Endothelial cell of umbilical vein (primary cell): ENCODE results near the gene ANO1. TPM values are rescaled to one million over a fixed set of nuclear protein-coding genes. Genes with fewer than 3 reads are reported as not detected.
A peak's percentile ranks its signal among the peaks of the same experiment; 100 is the strongest.

Experiments used
- Bru-seq: library from RNA; stranded (reverse); fragments of 400-500 nt; gene quantifications from one replicate; lab custom pipeline; 2021; lab: Mats Ljungman, UMichigan
- BruChase-seq, 2 experiments: library from RNA; stranded (reverse); fragments of 400-500 nt; gene quantifications; one replicate each; lab custom pipeline; 2021; lab: Mats Ljungman, UMichigan
- BruUV-seq: library from RNA; stranded (reverse); fragments of 400-500 nt; replicated peaks from 2 replicates; lab custom pipeline; 2021; lab: Mats Ljungman, UMichigan
- CTCF ChIA-PET: fragments of 300-600, 350-600 bp; sonication (Branson Sonifier 250); formaldehyde crosslinking; loops from one replicate; lab custom pipeline; 2021; ENCODE audit warnings: antibody characterized with exemption, inconsistent platforms; lab: Charles Lee
- POLR2A ChIA-PET: fragments of 300-600, 350-600 bp; sonication (Branson Sonifier 250); formaldehyde crosslinking; loops from one replicate; lab custom pipeline; 2021; ENCODE audit warnings: antibody characterized with exemption, inconsistent platforms; lab: Charles Lee
- DNase-seq: peaks from one replicate; pipeline ENCODE4 v3.0.0-alpha.2; 2011; ENCODE audit warnings: low read depth, low spot score
- FAIRE-seq: peaks from 2 replicates; lab custom pipeline; 2011; peaks lifted over from hg19 to GRCh38; lab: Jason Lieb, UNC
- H2AFZ ChIP-seq: 2 replicates; pipeline ENCODE4 v1.6.0; 2012; ENCODE audit warnings: low read depth, low read length, control low read depth, inconsistent platforms
- H3K27ac ChIP-seq: 2 replicates; pipeline ENCODE4 v1.5.1; 2011; ENCODE audit warnings: low read depth, mild to moderate bottlenecking, control low read depth, low read length, moderate library complexity; ENCODE audit not compliant: insufficient read depth
- H3K27me3 ChIP-seq, 2 experiments: 2 replicates each; pipeline versions ENCODE4 v1.6.0 to v1.6.1; 2011; ENCODE audit warnings: low read length in 2 of 2, mixed read lengths in 1 of 2; ENCODE audit not compliant: control insufficient read depth in 2 of 2, insufficient read depth in 2 of 2
- H3K36me3 ChIP-seq, 2 experiments: 2 replicates in 1 of 2; 3 replicates in 1 of 2; pipeline ENCODE4 v1.5.1; 2011; ENCODE audit warnings: low read length in 2 of 2, mild to moderate bottlenecking in 1 of 2, moderate library complexity in 1 of 2; ENCODE audit not compliant: control insufficient read depth in 2 of 2, insufficient read depth in 2 of 2; ENCODE audit errors: extremely low read depth in 1 of 2
- H3K4me1 ChIP-seq: 3 replicates; pipeline ENCODE4 v1.5.1; 2011; ENCODE audit warnings: mild to moderate bottlenecking, low read length; ENCODE audit not compliant: control insufficient read depth, insufficient read depth; ENCODE audit errors: extremely low read depth
- H3K4me2 ChIP-seq: 2 replicates; pipeline ENCODE4 v1.6.1; 2011; ENCODE audit warnings: low read length, control low read depth, mixed read lengths; ENCODE audit not compliant: insufficient read depth
- H3K4me3 ChIP-seq, 3 experiments: fragments of 200-600 bp in 1 of 3; sonication (generic), shearing (Covaris generic) in 1 of 3; replicated peaks in 1 of 3; 2 replicates each; pipeline ENCODE4 v1.5.1; 2011 to 2016; ENCODE audit warnings: control low read depth in 3 of 3, low read length in 3 of 3, mild to moderate bottlenecking in 2 of 3, inconsistent platforms in 1 of 3, low read depth in 1 of 3, moderate library complexity in 1 of 3; ENCODE audit not compliant: insufficient read depth in 1 of 3
- H3K79me2 ChIP-seq: 2 replicates; pipeline ENCODE4 v1.6.0; 2012; ENCODE audit warnings: low read length, inconsistent platforms; ENCODE audit not compliant: control insufficient read depth, insufficient read depth
- H3K9ac ChIP-seq: replicated peaks from 2 replicates; pipeline ENCODE3; 2011; ENCODE audit warnings: low read length, control low read depth; ENCODE audit not compliant: insufficient read depth; ENCODE audit errors: extremely low read depth
- H3K9me1 ChIP-seq: replicated peaks from 3 replicates; pipeline ENCODE4 v1.6.0; 2011; ENCODE audit warnings: mild to moderate bottlenecking, low read length; ENCODE audit not compliant: control insufficient read depth, insufficient read depth; ENCODE audit errors: extremely low read depth
- H3K9me3 ChIP-seq: replicated peaks from 2 replicates; pipeline ENCODE4 v1.5.1; 2012; ENCODE audit warnings: low read length, inconsistent platforms; ENCODE audit not compliant: control insufficient read depth, insufficient read depth
- H4K20me1 ChIP-seq: replicated peaks from 2 replicates; pipeline ENCODE3; 2011; ENCODE audit warnings: mild to moderate bottlenecking, low read length; ENCODE audit not compliant: control insufficient read depth, insufficient read depth; ENCODE audit errors: extremely low read depth
- EZH2 ChIP-seq: IDR thresholded peaks from 2 replicates; pipeline ENCODE4 v1.6.1; 2012; ENCODE audit warnings: borderline replicate concordance, low read depth, mild to moderate bottlenecking, moderate library complexity, low read length, inconsistent platforms; ENCODE audit not compliant: severe bottlenecking
- FOS ChIP-seq: IDR thresholded peaks from 2 replicates; pipeline ENCODE4 v1.6.1; 2011; ENCODE audit warnings: mild to moderate bottlenecking, low read length, moderate library complexity, borderline replicate concordance; ENCODE audit not compliant: insufficient read depth
- GATA2 ChIP-seq: IDR thresholded peaks from 2 replicates; pipeline ENCODE4 v1.7.0; 2011; ENCODE audit warnings: low read depth, mild to moderate bottlenecking, moderate library complexity, mixed read lengths, low read length; ENCODE audit not compliant: insufficient read length, insufficient read depth
- JUN ChIP-seq: IDR thresholded peaks from 2 replicates; pipeline ENCODE4 v1.6.1; 2011; ENCODE audit warnings: borderline replicate concordance, low read depth; ENCODE audit not compliant: insufficient read length, insufficient read depth
- MYC ChIP-seq: IDR thresholded peaks from one replicate; pipeline ENCODE4 v1.6.1; 2011; ENCODE audit warnings: mild to moderate bottlenecking, low read depth, low read length
- POLR2A ChIP-seq: IDR thresholded peaks from 2 replicates; pipeline ENCODE4 v1.6.1; 2012; ENCODE audit warnings: low read depth, mild to moderate bottlenecking, control low read depth, low read length
- POLR2AphosphoS5 ChIP-seq: IDR thresholded peaks from 2 replicates; pipeline ENCODE4 v1.6.1; 2012; ENCODE audit warnings: low read depth, mild to moderate bottlenecking, control low read depth, low read length, moderate library complexity; ENCODE audit not compliant: insufficient read depth
- dilution Hi-C: fragments of 300-500 bp; cut with MboI; formaldehyde crosslinking; loops from one replicate; pipeline ENCODE4 v1.15.0; 2019; ENCODE audit warnings: low sequenced_read_pairs; ENCODE audit not compliant: extremely low pct_ligation_motif_present
- intact Hi-C: fragments of 100-400 bp; cut with micrococcal nuclease; formaldehyde crosslinking; loops from one replicate; pipeline ENCODE4 v1.10.0; 2022
- long read RNA-seq: library from polyadenylated mRNA; stranded (forward); transcript quantifications from one replicate; pipeline ENCODE4 v2.0.0, GENCODE V29; 2021
- polyA minus RNA-seq, 3 experiments: library from RNA; depleted of rRNA, polyadenylated mRNA; stranded (reverse); fragments of >200 nt; gene quantifications; 1 replicate in 1 of 3; 2 replicates in 2 of 3; pipeline ENCODE4 v1.2.3, GENCODE V29; 2011
- polyA plus RNA-seq, 4 experiments: library from polyadenylated mRNA; depleted of rRNA in 3 of 4; stranded (reverse) in 3 of 4; unstranded in 1 of 4; fragments of >200 nt; gene quantifications; 2 replicates each; pipeline versions ENCODE4 v1.2.1 to v1.2.3, GENCODE V29; 2011 to 2012; ENCODE audit warnings: missing spikeins in 1 of 4
- total RNA-seq: library from RNA; stranded (reverse); gene quantifications from 2 replicates; pipeline ENCODE4 v1.2.3, GENCODE V29; 2021
- TF ChIP-seq, protein P1 (sequence below): IDR thresholded peaks from 2 replicates; pipeline ENCODE4 v1.6.1; 2011; ENCODE audit not compliant: insufficient read depth, insufficient read length
- TF ChIP-seq, protein P2 (sequence below), 2 donors: IDR thresholded peaks; 1 replicate in 1 of 2; 2 replicates in 1 of 2; pipeline ENCODE4 v1.5.1; 2011; ENCODE audit warnings: low read length in 2 of 2, mild to moderate bottlenecking in 2 of 2, moderate library complexity in 2 of 2, control low read depth in 1 of 2, inconsistent platforms in 1 of 2, low read depth in 1 of 2; ENCODE audit not compliant: insufficient read depth in 1 of 2; ENCODE audit errors: extremely low read depth in 1 of 2

Gene ANO1
- 0.40 TPM in 1 of 2 replicates, not detected in the other for total RNA-seq
- polyA plus RNA-seq, result 0.03 and 0.08 TPM in 2 replicates
- 0.04 and 0.13 TPM in 2 replicates for polyA plus RNA-seq (2011; cell fraction: cytosol; rRNA removed)
- polyA plus RNA-seq (2011; cell fraction: nucleus; rRNA removed), result 0.12 and 0.17 TPM in 2 replicates
- 0.29 and 0.40 TPM in 2 replicates for polyA plus RNA-seq (2012)
- not detected in 2 replicates for polyA minus RNA-seq
- not detected for polyA minus RNA-seq (2011; cell fraction: cytosol; rRNA and poly(A)+ RNA removed)
- not detected in 2 replicates for polyA minus RNA-seq (2011; cell fraction: nucleus; rRNA and poly(A)+ RNA removed)
- Bru-seq, nascent RNA, result percentile 11 among the genes with signal in this experiment
- percentile 4 among the genes with signal in this experiment for BruChase-seq, experiment 1, labeled RNA remaining after a 6-hour chase
- percentile 9 among the genes with signal in this experiment for BruChase-seq, experiment 2, labeled RNA remaining after a 2-hour chase
- long read RNA-seq, result 0 reads

DNA sequence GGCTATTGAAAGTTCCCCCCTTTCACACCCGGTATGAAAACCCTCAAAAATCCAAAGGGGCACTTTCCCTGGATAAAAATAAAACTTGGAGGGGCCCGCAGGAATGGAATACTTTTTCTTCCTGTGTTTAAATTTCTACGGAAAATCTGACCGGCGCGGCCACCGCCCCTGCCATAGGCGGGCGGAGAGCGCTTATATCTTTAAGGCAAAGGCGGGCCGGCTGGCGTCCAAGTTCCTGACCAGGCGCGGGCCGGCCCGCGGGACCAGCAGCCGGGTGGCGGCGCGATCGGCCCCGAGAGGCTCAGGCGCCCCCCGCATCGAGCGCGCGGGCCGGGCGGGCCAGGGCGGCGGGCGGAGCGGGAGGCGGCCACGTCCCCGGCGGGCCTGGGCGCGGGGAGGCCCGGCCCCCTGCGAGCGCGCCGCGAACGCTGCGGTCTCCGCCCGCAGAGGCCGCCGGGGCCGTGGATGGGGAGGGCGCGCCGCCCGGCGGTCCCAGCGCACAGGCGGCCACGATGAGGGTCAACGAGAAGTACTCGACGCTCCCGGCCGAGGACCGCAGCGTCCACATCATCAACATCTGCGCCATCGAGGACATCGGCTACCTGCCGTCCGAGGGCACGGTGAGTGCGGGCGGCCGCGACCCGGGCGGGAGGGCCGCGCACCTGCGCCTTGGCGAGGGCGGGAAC is at the start of gene ANO1:
Gene ANO1 (plus strand): TSS at position 223 of the 686 bp plus-strand sequence. CDS start 290 bp downstream, at position 513.
- no peak within 1 kb of the TSS for H3K4me2 ChIP-seq
- no peaks in the 10 kb centered on the region for H3K79me2 ChIP-seq
- no peak for FAIRE-seq
- H2AFZ ChIP-seq, result no peak within 1 kb of the TSS
- H3K4me1 ChIP-seq, result peaks cover 10% of the 10 kb centered on the region
- no peaks in the 10 kb centered on the region for H3K9me1 ChIP-seq
- intact Hi-C loops (loop anchor here (10.0 kb wide), 2 partner anchors 103 to 133 kb away; no protein-coding TSS in a partner anchor), dilution Hi-C loops (no loop called here)
- no peak for DNase-seq
- no TSS peak for BruUV-seq
- TF ChIP-seq EZH2, result peak; percentile 95
- TF ChIP-seq MYC, result no peak
- H3K36me3 ChIP-seq, result no peaks in the 10 kb centered on the region
- no peak within 1 kb of the TSS for H3K4me3 ChIP-seq
- H3K9me3 ChIP-seq, result no peaks in the 10 kb centered on the region
- H3K27me3 ChIP-seq, result peaks cover 21 to 28% of the 10 kb centered on the region in 2 experiments
- H3K9ac ChIP-seq, result no peak within 1 kb of the TSS
- H3K27ac ChIP-seq, result no peak within 1 kb of the TSS
- ChIA-PET CTCF (no interaction called here), POLR2A (no interaction called here)
- no peaks in the 10 kb centered on the region for H4K20me1 ChIP-seq

DNA sequence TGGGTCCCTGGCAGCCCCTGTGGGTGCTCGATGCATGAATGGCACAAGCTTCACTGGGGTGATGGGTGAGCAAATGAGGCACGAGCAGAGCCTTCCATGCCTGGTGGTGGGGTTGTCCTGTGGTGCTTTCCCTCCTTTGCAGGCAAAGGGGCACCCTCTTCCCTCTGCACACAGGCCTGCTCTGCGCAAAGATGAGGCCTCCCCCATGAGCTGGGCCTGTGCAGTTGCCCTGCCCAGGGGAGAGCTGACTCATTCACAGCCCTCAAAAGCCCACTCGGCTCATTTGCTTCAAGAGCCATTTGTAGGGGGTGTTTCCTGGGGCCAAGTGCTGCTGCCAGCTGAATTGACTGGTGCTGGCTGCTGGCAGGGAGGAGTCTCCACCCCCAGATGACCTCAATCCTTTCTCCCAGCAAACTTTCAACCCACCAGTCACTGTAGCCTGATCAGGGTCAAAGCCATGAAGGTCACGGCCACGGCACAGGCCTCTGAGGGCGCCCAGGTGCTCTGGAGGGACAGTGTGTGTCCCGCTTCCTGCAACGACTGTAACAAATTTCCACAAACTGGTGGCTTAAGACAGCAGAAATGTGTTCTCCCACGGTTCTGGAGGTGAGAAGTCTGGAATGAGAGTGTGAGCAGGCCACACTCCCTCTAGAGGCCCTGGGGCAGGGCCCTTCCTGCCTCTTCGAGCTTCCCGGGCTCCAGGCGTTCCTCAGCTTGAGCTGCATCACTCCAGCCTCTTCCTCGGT is 48.8 kb upstream of the ANO1 start:
- Histone ChIP-seq H3K4me1 (no peaks in the 10 kb centered on the region), H3K36me3 (no peaks in the 10 kb centered on the region), H3K9me3 (no peaks in the 10 kb centered on the region), H4K20me1 (no peaks in the 10 kb centered on the region), H3K27me3 (no peaks in the 10 kb centered on the region), H3K9ac (no peak overlapping the region), H3K4me2 (no peak overlapping the region), H3K4me3 (no peak overlapping the region), H3K9me1 (no peaks in the 10 kb centered on the region), H3K27ac (no peak overlapping the region), H2AFZ (no peak overlapping the region), H3K79me2 (no peaks in the 10 kb centered on the region)
- DNase-seq, result no peak
- CTCF ChIA-PET, result no interaction called here
- BruUV-seq, result no TSS peak
- intact Hi-C loops, result no loop called here
- POLR2A ChIA-PET, result no interaction called here
- no peak for FAIRE-seq
- dilution Hi-C loops, result no loop called here
- TF ChIP-seq GATA2 (no peak), EZH2 (no peak), POLR2A (no peak), FOS (no peak), POLR2AphosphoS5 (no peak), JUN (no peak), MYC (no peak)
- TF ChIP-seq, protein P1, sequence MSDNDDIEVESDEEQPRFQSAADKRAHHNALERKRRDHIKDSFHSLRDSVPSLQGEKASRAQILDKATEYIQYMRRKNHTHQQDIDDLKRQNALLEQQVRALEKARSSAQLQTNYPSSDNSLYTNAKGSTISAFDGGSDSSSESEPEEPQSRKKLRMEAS, result no peak
- TF ChIP-seq, protein P2, sequence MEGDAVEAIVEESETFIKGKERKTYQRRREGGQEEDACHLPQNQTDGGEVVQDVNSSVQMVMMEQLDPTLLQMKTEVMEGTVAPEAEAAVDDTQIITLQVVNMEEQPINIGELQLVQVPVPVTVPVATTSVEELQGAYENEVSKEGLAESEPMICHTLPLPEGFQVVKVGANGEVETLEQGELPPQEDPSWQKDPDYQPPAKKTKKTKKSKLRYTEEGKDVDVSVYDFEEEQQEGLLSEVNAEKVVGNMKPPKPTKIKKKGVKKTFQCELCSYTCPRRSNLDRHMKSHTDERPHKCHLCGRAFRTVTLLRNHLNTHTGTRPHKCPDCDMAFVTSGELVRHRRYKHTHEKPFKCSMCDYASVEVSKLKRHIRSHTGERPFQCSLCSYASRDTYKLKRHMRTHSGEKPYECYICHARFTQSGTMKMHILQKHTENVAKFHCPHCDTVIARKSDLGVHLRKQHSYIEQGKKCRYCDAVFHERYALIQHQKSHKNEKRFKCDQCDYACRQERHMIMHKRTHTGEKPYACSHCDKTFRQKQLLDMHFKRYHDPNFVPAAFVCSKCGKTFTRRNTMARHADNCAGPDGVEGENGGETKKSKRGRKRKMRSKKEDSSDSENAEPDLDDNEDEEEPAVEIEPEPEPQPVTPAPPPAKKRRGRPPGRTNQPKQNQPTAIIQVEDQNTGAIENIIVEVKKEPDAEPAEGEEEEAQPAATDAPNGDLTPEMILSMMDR (IDR thresholded peaks at IDR 0.05; ENCODE audit: extremely low read depth in 1 of 2, insufficient read depth in 1 of 2, low read depth in 1 of 2, low read length in 2 of 2), result no peak
